HCT116 (cell line): Measurements from ENCODE around the gene TIMP3. TPM values are rescaled to one million over a fixed set of nuclear protein-coding genes. Genes with fewer than 3 reads are reported as not detected.

Experiments
- ATAC-seq: fragments of 200-7000 bp; cut with Tn5 transposase; 2 replicates; pipeline ENCODE4 v1.9.1; 2020; ENCODE audit warnings: mild to moderate bottlenecking, moderate library complexity
- BruUV-seq: library from RNA; stranded (reverse); fragments of 400-500 nt; replicated peaks from 2 replicates; lab custom pipeline; 2021; lab: Mats Ljungman, UMichigan
- CTCF ChIA-PET: fragments of 300-600 bp; sonication (Branson Sonifier 250); formaldehyde crosslinking; loops from one replicate; lab custom pipeline; 2021; ENCODE audit warnings: antibody characterized with exemption; lab: Charles Lee
- POLR2A ChIA-PET: fragments of 300-600, 350-600 bp; sonication (Branson Sonifier 250); formaldehyde crosslinking; loops from one replicate; lab custom pipeline; 2021; ENCODE audit warnings: antibody characterized with exemption; lab: Charles Lee
- RAD21 ChIA-PET, 2 experiments: fragments of 300-600 bp; sonication (Branson Sonifier 250); formaldehyde crosslinking; loops; one replicate each; lab custom pipeline; 2023; ENCODE audit warnings: low total read pairs in 2 of 2; ENCODE audit not compliant: uncharacterized antibody in 2 of 2, unreplicated experiment in 2 of 2, low non-redundant PET in 1 of 2; lab: Charles Lee
- DNase-seq: peaks from one replicate; pipeline ENCODE4 v3.0.0-alpha.2; 2010; ENCODE audit warnings: low read depth, low spot score
- H2AFZ ChIP-seq: fragments of 200-600 bp; shearing (Covaris generic), sonication (generic); 2 replicates; pipeline ENCODE4 v1.6.1; 2017; ENCODE audit warnings: low read depth, mixed run types, mixed read lengths, antibody characterized with exemption, low read length; ENCODE audit not compliant: poor library complexity, severe bottlenecking
- H3K27ac ChIP-seq: 2 replicates; pipeline ENCODE4 v1.5.1; 2012; ENCODE audit warnings: low read depth, low read length
- H3K27me3 ChIP-seq: fragments of 200-600 bp; sonication (generic); 2 replicates; pipeline ENCODE4 v1.6.1; 2016; ENCODE audit warnings: mixed run types, low read length, mixed read lengths; ENCODE audit not compliant: insufficient read depth
- H3K36me3 ChIP-seq, 2 experiments: fragments of 200-500 bp in 1 of 2; fragments of 200-600 bp in 1 of 2; sonication (Bioruptor generic) in 1 of 2; sonication (generic) in 1 of 2; 2 replicates each; pipeline versions ENCODE4 v1.5.1 to v1.6.1; 2014 to 2016; ENCODE audit warnings: low read length in 2 of 2, inconsistent platforms in 1 of 2, mixed read lengths in 1 of 2, mixed run types in 1 of 2; ENCODE audit not compliant: insufficient read depth in 2 of 2, control insufficient read depth in 1 of 2
- H3K4me1 ChIP-seq, 2 experiments: fragments of 200-600 bp in 1 of 2; sonication (generic) in 1 of 2; 2 replicates each; pipeline versions ENCODE4 v1.5.1 to v1.6.1; 2012 to 2017; ENCODE audit warnings: low read length in 2 of 2, inconsistent platforms in 1 of 2, mild to moderate bottlenecking in 1 of 2, mixed read lengths in 1 of 2, mixed run types in 1 of 2, moderate library complexity in 1 of 2; ENCODE audit not compliant: insufficient read depth in 2 of 2, control insufficient read depth in 1 of 2
- H3K4me2 ChIP-seq: fragments of 200-600 bp; sonication (generic); 2 replicates; pipeline ENCODE4 v1.6.1; 2017; ENCODE audit warnings: mixed run types, low read length, mixed read lengths
- H3K4me3 ChIP-seq, 2 experiments: fragments of 200-600 bp in 1 of 2; sonication (generic) in 1 of 2; replicated peaks in 1 of 2; 2 replicates each; pipeline ENCODE4 v1.5.1; 2011 to 2016; ENCODE audit warnings: low read length in 2 of 2, control low read depth in 1 of 2, low read depth in 1 of 2, mild to moderate bottlenecking in 1 of 2, mixed read lengths in 1 of 2, mixed run types in 1 of 2
- H3K79me2 ChIP-seq: fragments of 200-600 bp; sonication (generic); 2 replicates; pipeline ENCODE4 v1.6.1; 2017; ENCODE audit warnings: mild to moderate bottlenecking, mixed run types, low read length, moderate library complexity, mixed read lengths; ENCODE audit not compliant: insufficient read depth
- H3K9ac ChIP-seq: fragments of 200-600 bp; sonication (generic); 2 replicates; pipeline ENCODE4 v1.6.1; 2016; ENCODE audit warnings: low read length, mixed read lengths
- H3K9me2 ChIP-seq: fragments of 200-600 bp; sonication (generic), shearing (Covaris generic); 2 replicates; pipeline ENCODE4 v1.6.1; 2017; ENCODE audit warnings: mixed run types, mild to moderate bottlenecking, moderate library complexity; ENCODE audit not compliant: insufficient read depth
- H3K9me3 ChIP-seq, 2 experiments: fragments of 200-500 bp in 1 of 2; fragments of 200-600 bp in 1 of 2; sonication (Bioruptor generic) in 1 of 2; sonication (generic) in 1 of 2; 2 replicates each; pipeline ENCODE4 v1.6.1; 2014 to 2017; ENCODE audit warnings: low read length in 2 of 2, mixed read lengths in 2 of 2, inconsistent platforms in 1 of 2, low read depth in 1 of 2, mild to moderate bottlenecking in 1 of 2, mixed run types in 1 of 2, moderate library complexity in 1 of 2; ENCODE audit not compliant: control insufficient read depth in 1 of 2, insufficient read depth in 1 of 2
- H4K20me1 ChIP-seq: fragments of 200-600 bp; sonication (generic), shearing (Covaris generic); 2 replicates; pipeline ENCODE4 v1.6.1; 2017; ENCODE audit warnings: mixed run types, mild to moderate bottlenecking, moderate library complexity; ENCODE audit not compliant: insufficient read depth
- EGR1 ChIP-seq: IDR thresholded peaks from 2 replicates; pipeline ENCODE4 v1.6.1; 2012; ENCODE audit warnings: low read depth
- ELF1 ChIP-seq: IDR thresholded peaks from 2 replicates; pipeline ENCODE4 v1.6.1; 2012; ENCODE audit warnings: low read depth, borderline replicate concordance
- EZH2 ChIP-seq: fragments of 200-600 bp; sonication (generic); IDR thresholded peaks from 2 replicates; pipeline ENCODE4 v1.6.1; 2017; ENCODE audit warnings: antibody characterized with exemption, mixed run types
- EZH2phosphoT487 ChIP-seq: fragments of 200-600 bp; IDR thresholded peaks from 2 replicates; pipeline ENCODE4 v1.6.1; 2018; ENCODE audit warnings: antibody characterized with exemption, borderline replicate concordance
- JUND ChIP-seq: IDR thresholded peaks from 2 replicates; pipeline ENCODE4 v1.6.1; 2012
- POLR2A ChIP-seq: IDR thresholded peaks from 2 replicates; pipeline ENCODE4 v1.7.0; 2011; ENCODE audit warnings: borderline replicate concordance; ENCODE audit not compliant: insufficient read depth, insufficient read length; ENCODE audit errors: extremely low read depth
- POLR2AphosphoS5 ChIP-seq: IDR thresholded peaks from 2 replicates; pipeline ENCODE4 v1.6.1; 2011; ENCODE audit warnings: mild to moderate bottlenecking, low read depth, low read length, moderate library complexity
- RAD21 ChIP-seq: IDR thresholded peaks from 2 replicates; pipeline ENCODE4 v1.6.1; 2012; ENCODE audit warnings: low read depth, mild to moderate bottlenecking
- SP1 ChIP-seq: IDR thresholded peaks from 2 replicates; pipeline ENCODE4 v1.6.1; 2012; ENCODE audit warnings: low read depth
- SRF ChIP-seq: IDR thresholded peaks from 2 replicates; pipeline ENCODE4 v1.6.1; 2012; ENCODE audit warnings: low read depth
- TCF7L2 ChIP-seq: IDR thresholded peaks from 2 replicates; pipeline ENCODE4 v1.7.0; 2011; ENCODE audit warnings: borderline replicate concordance, inconsistent platforms; ENCODE audit not compliant: insufficient read depth, insufficient read length; ENCODE audit errors: extremely low read depth
- YY1 ChIP-seq: IDR thresholded peaks from 2 replicates; pipeline ENCODE4 v1.6.1; 2011; ENCODE audit warnings: low read length, low read depth, moderate library complexity, mild to moderate bottlenecking; ENCODE audit not compliant: insufficient replicate concordance; ENCODE audit errors: extremely low read depth
- ZFX ChIP-seq: fragments of 450-650 bp; IDR thresholded peaks from 2 replicates; pipeline ENCODE4 v1.6.1; 2017
- intact Hi-C: fragments of 100-400 bp; cut with micrococcal nuclease; formaldehyde crosslinking; loops from 2 replicates; pipeline ENCODE4 v1.10.0; 2022
- total RNA-seq: library from RNA; stranded (reverse); gene quantifications from one replicate; pipeline ENCODE4 v1.2.1, GENCODE V29; 2021; ENCODE audit not compliant: unreplicated experiment
- TF ChIP-seq, protein P1 (sequence below): IDR thresholded peaks from 2 replicates; pipeline ENCODE4 v1.6.1; 2012; ENCODE audit warnings: low read depth
- TF ChIP-seq, protein P2 (sequence below), 3 experiments: fragments of 200-600 bp in 1 of 3; sonication (generic) in 1 of 3; IDR thresholded peaks in 2 of 3; conservative IDR thresholded peaks in 1 of 3; 2 replicates each; pipeline ENCODE4 v1.5.1; 2012 to 2017; ENCODE audit warnings: low read depth in 2 of 3, low read length in 2 of 3, antibody characterized with exemption in 1 of 3, borderline replicate concordance in 1 of 3, control low read depth in 1 of 3, mild to moderate bottlenecking in 1 of 3, mixed read lengths in 1 of 3, mixed run types in 1 of 3, moderate library complexity in 1 of 3; ENCODE audit not compliant: insufficient read depth in 1 of 3

The TIMP3 gene
- total RNA-seq, 1 experiment from 2014 or later, result 2.2 TPM

DNA sequence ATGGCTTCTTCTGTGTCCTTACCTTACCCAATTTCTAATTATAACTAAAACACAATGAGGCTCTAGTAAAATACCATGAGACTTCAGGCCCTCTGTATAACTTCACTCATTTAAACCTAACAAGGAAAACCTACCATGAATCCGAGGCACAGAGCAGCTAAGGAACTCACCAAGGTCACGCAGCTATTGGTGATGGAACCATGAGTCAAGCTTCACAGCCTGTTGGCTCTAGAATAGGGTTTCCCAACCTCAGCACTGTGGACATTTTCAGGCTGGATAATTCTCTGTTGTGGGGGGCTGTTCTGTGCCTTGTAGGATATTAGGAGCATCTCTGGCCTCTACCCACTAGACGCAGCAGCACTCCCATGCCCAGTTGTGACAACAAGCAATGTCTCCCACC, 75.7 kb downstream of the TIMP3 start:
- CTCF ChIA-PET, result no interaction called here
- POLR2A ChIA-PET, result no interaction called here
- H3K4me2 ChIP-seq, result no peak overlapping the region
- no peaks in the 10 kb centered on the region for H4K20me1 ChIP-seq
- no peaks in the 10 kb centered on the region for H3K4me1 ChIP-seq
- no TSS peak for BruUV-seq
- no peaks in the 10 kb centered on the region for H3K36me3 ChIP-seq
- no peak for TF ChIP-seq SP1
- no peak for TF ChIP-seq POLR2A
- TF ChIP-seq SRF, result no peak
- TF ChIP-seq ZFX, result no peak
- TF ChIP-seq, protein P1, sequence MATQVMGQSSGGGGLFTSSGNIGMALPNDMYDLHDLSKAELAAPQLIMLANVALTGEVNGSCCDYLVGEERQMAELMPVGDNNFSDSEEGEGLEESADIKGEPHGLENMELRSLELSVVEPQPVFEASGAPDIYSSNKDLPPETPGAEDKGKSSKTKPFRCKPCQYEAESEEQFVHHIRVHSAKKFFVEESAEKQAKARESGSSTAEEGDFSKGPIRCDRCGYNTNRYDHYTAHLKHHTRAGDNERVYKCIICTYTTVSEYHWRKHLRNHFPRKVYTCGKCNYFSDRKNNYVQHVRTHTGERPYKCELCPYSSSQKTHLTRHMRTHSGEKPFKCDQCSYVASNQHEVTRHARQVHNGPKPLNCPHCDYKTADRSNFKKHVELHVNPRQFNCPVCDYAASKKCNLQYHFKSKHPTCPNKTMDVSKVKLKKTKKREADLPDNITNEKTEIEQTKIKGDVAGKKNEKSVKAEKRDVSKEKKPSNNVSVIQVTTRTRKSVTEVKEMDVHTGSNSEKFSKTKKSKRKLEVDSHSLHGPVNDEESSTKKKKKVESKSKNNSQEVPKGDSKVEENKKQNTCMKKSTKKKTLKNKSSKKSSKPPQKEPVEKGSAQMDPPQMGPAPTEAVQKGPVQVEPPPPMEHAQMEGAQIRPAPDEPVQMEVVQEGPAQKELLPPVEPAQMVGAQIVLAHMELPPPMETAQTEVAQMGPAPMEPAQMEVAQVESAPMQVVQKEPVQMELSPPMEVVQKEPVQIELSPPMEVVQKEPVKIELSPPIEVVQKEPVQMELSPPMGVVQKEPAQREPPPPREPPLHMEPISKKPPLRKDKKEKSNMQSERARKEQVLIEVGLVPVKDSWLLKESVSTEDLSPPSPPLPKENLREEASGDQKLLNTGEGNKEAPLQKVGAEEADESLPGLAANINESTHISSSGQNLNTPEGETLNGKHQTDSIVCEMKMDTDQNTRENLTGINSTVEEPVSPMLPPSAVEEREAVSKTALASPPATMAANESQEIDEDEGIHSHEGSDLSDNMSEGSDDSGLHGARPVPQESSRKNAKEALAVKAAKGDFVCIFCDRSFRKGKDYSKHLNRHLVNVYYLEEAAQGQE, result no peak
- no peak for TF ChIP-seq YY1
- no peak for TF ChIP-seq JUND
- no peak overlapping the region for H3K27ac ChIP-seq
- H2AFZ ChIP-seq, result no peak overlapping the region
- intact Hi-C loops, result no loop called here
- RAD21 ChIA-PET, result no interaction called here
- no peak overlapping the region for H3K9ac ChIP-seq
- peaks cover 25% of the 10 kb centered on the region for H3K27me3 ChIP-seq
- no peaks in the 10 kb centered on the region for H3K79me2 ChIP-seq
- ATAC-seq, result no peak
- no peak for DNase-seq
- no peaks in the 10 kb centered on the region for H3K9me2 ChIP-seq
- H3K4me3 ChIP-seq, result no peak overlapping the region
- no peaks in the 10 kb centered on the region for H3K9me3 ChIP-seq

DNA sequence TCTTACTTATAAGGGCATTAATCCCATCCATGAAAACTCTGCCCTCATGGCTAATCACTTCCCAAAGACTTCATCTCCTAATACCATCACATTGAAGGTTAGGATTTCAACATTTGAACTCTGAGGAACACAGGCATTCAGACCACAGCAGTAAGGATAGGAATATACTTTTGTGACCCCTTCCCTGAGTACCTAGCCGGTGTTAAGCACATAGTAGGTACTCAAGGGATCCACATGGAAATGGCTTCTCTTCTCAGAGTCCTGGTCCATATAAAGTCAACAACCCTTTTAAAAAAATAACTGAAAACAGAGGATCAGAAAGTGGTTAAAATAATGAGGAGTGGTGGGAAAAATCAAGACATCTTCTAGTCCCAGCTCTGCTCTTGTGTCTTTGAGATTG, 78.0 kb downstream of the TIMP3 start:
- BruUV-seq, result no TSS peak
- no peak for ATAC-seq
- no peaks in the 10 kb centered on the region for H3K9me2 ChIP-seq
- H3K9ac ChIP-seq, result no peak overlapping the region
- no peaks in the 10 kb centered on the region for H4K20me1 ChIP-seq
- POLR2A ChIA-PET, result no interaction called here
- no peak overlapping the region for H3K4me3 ChIP-seq
- H3K36me3 ChIP-seq, result no peaks in the 10 kb centered on the region
- intact Hi-C loops, result no loop called here
- no peaks in the 10 kb centered on the region for H3K4me1 ChIP-seq
- RAD21 ChIA-PET, result no interaction called here
- no peak overlapping the region for H3K27ac ChIP-seq
- peaks cover 17% of the 10 kb centered on the region; the same call in 1 of the 2 replicates for H3K27me3 ChIP-seq
- CTCF ChIA-PET, result no interaction called here
- H3K79me2 ChIP-seq, result no peaks in the 10 kb centered on the region
- H3K4me2 ChIP-seq, result no peak overlapping the region
- no peak overlapping the region for H2AFZ ChIP-seq
- DNase-seq, result no peak
- H3K9me3 ChIP-seq, result no peaks in the 10 kb centered on the region
- TF ChIP-seq ELF1, result no peak
- TF ChIP-seq YY1, result no peak
- no peak for TF ChIP-seq TCF7L2
- TF ChIP-seq RAD21, result no peak
- TF ChIP-seq EZH2phosphoT487, result no peak
- TF ChIP-seq POLR2A, result no peak
- TF ChIP-seq SP1, result no peak
- TF ChIP-seq EZH2, result no peak
- TF ChIP-seq EGR1, result no peak
- no peak for TF ChIP-seq POLR2AphosphoS5
- TF ChIP-seq, protein P2, sequence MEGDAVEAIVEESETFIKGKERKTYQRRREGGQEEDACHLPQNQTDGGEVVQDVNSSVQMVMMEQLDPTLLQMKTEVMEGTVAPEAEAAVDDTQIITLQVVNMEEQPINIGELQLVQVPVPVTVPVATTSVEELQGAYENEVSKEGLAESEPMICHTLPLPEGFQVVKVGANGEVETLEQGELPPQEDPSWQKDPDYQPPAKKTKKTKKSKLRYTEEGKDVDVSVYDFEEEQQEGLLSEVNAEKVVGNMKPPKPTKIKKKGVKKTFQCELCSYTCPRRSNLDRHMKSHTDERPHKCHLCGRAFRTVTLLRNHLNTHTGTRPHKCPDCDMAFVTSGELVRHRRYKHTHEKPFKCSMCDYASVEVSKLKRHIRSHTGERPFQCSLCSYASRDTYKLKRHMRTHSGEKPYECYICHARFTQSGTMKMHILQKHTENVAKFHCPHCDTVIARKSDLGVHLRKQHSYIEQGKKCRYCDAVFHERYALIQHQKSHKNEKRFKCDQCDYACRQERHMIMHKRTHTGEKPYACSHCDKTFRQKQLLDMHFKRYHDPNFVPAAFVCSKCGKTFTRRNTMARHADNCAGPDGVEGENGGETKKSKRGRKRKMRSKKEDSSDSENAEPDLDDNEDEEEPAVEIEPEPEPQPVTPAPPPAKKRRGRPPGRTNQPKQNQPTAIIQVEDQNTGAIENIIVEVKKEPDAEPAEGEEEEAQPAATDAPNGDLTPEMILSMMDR (IDR thresholded peaks at IDR 0.05 in 2 of 3, conservative IDR thresholded peaks at IDR 0.05 in 1 of 3; ENCODE audit: borderline replicate concordance in 1 of 3, insufficient read depth in 1 of 3, low read depth in 2 of 3, low read length in 2 of 3), result no peak
